OCI-LY3 (cell line): ENCODE results near the gene NCOA6.
"Not testable (repeated sequence)": the region's sequence is repeated elsewhere in the genome, so short reads cannot be mapped to it uniquely, and the experiment has no call there.

Experiments
- H2AFZ ChIP-seq: fragments of 200-600, 300-600 bp; shearing (Covaris generic); 2 replicates; pipeline ENCODE4 v1.6.0; 2014; ENCODE audit warnings: antibody characterized with exemption, low read depth, low read length
- H3K27ac ChIP-seq: fragments of 200-600, 300-600 bp; sonication (generic); 2 replicates; pipeline ENCODE4 v1.5.1; 2014; ENCODE audit warnings: mild to moderate bottlenecking, low read length, moderate library complexity, mixed read lengths
- H3K27me3 ChIP-seq: fragments of 200-600, 300-600 bp; sonication (generic); 2 replicates; pipeline ENCODE4 v1.6.1; 2014; ENCODE audit warnings: low read depth, low read length, mixed read lengths
- H3K36me3 ChIP-seq: fragments of 200-600, 300-600 bp; sonication (generic); replicated peaks from 2 replicates; pipeline ENCODE3; 2014; ENCODE audit warnings: low read depth, low read length, mixed read lengths
- H3K4me1 ChIP-seq: fragments of 300-600, 200-600 bp; sonication (generic); 2 replicates; pipeline ENCODE4 v1.6.1; 2014; ENCODE audit warnings: low read length, mixed read lengths
- H3K4me2 ChIP-seq: fragments of 200-600, 300-600 bp; sonication (generic); 2 replicates; pipeline ENCODE4 v1.6.1; 2014; ENCODE audit warnings: low read length, mixed read lengths
- H3K4me3 ChIP-seq: fragments of 300-600, 200-600 bp; sonication (generic); 2 replicates; pipeline ENCODE4 v1.5.1; 2014; ENCODE audit warnings: antibody characterized with exemption, mild to moderate bottlenecking, low read length, moderate library complexity
- H3K79me2 ChIP-seq: fragments of 300-600, 200-600 bp; shearing (Covaris generic); 2 replicates; pipeline ENCODE4 v1.6.1; 2014; ENCODE audit warnings: mild to moderate bottlenecking, low read length, mixed read lengths
- H3K9ac ChIP-seq: fragments of 300-600, 200-600 bp; shearing (Covaris generic); 2 replicates; pipeline ENCODE4 v1.6.0; 2014; ENCODE audit warnings: mild to moderate bottlenecking, low read length, moderate library complexity
- H3K9me3 ChIP-seq: fragments of 200-600, 300-600 bp; shearing (Covaris generic); 2 replicates; pipeline ENCODE4 v1.6.1; 2014; ENCODE audit warnings: low read length, mixed read lengths; ENCODE audit not compliant: insufficient read depth
- H4K20me1 ChIP-seq: fragments of 200-600, 300-600 bp; sonication (generic); 2 replicates; pipeline ENCODE4 v1.6.1; 2016; ENCODE audit warnings: low read length, mixed read lengths; ENCODE audit not compliant: insufficient read depth
- CTCF ChIP-seq: fragments of 200-600, 300-600 bp; sonication (generic); IDR thresholded peaks from 2 replicates; pipeline ENCODE4 v1.5.1; 2014; ENCODE audit warnings: antibody characterized with exemption, low read length, low read depth
- EZH2phosphoT487 ChIP-seq: fragments of 200-600 bp; shearing (Covaris generic); IDR thresholded peaks from 2 replicates; pipeline ENCODE4 v1.6.1; 2018; ENCODE audit warnings: antibody characterized with exemption, mixed run types, low read depth

The NCOA6 gene

GRCh38 chr20:34792687-34793363, 32.6 kb downstream of the NCOA6 start:
- H3K4me2 ChIP-seq, result no peak overlapping the region
- no peak for TF ChIP-seq CTCF
- no peak for TF ChIP-seq EZH2phosphoT487
- H3K9ac ChIP-seq, result no peak overlapping the region
- peaks cover 8% of the 10 kb centered on the region for H3K36me3 ChIP-seq
- peaks cover 34% of the 10 kb centered on the region for H3K79me2 ChIP-seq
- no peaks in the 10 kb centered on the region for H3K9me3 ChIP-seq
- H3K4me3 ChIP-seq, result no peak overlapping the region
- peaks cover 27% of the 10 kb centered on the region for H4K20me1 ChIP-seq
- H2AFZ ChIP-seq, result no peak overlapping the region
- no peaks in the 10 kb centered on the region for H3K27me3 ChIP-seq
- H3K27ac ChIP-seq, result no peak overlapping the region
- no peaks in the 10 kb centered on the region for H3K4me1 ChIP-seq

GRCh38 chr20:34791289-34792020, 34.0 kb downstream of the NCOA6 start:
- H3K9ac ChIP-seq, result no peak overlapping the region
- H4K20me1 ChIP-seq, result peaks cover 20% of the 10 kb centered on the region
- peaks cover 6% of the 10 kb centered on the region for H3K4me1 ChIP-seq
- no peak overlapping the region for H2AFZ ChIP-seq
- H3K9me3 ChIP-seq, result no peaks in the 10 kb centered on the region
- no peak overlapping the region for H3K4me3 ChIP-seq
- no peak for TF ChIP-seq EZH2phosphoT487
- no peaks in the 10 kb centered on the region for H3K27me3 ChIP-seq
- no peak overlapping the region for H3K4me2 ChIP-seq
- H3K79me2 ChIP-seq, result peaks cover 26% of the 10 kb centered on the region
- no peak overlapping the region for H3K27ac ChIP-seq
- H3K36me3 ChIP-seq, result peaks cover 6% of the 10 kb centered on the region

GRCh38 chr20:34781220-34781619, 44.2 kb downstream of the NCOA6 start:
- Histone ChIP-seq H3K79me2 (no peaks in the 10 kb centered on the region), H3K36me3 (peaks cover under 1% of the 10 kb centered on the region), H3K27ac (no peak overlapping the region), H3K9ac (no peak overlapping the region), H3K4me2 (no peak overlapping the region), H3K27me3 (no peaks in the 10 kb centered on the region), H4K20me1 (no peaks in the 10 kb centered on the region), H3K9me3 (no peaks in the 10 kb centered on the region), H3K4me1 (peaks cover 8% of the 10 kb centered on the region), H2AFZ (no peak overlapping the region), H3K4me3 (no peak overlapping the region)
- no peak for TF ChIP-seq EZH2phosphoT487
- TF ChIP-seq CTCF, result no peak

- not testable (repeated sequence) for H3K27me3 ChIP-seq, H3K4me3 ChIP-seq, H3K4me2 ChIP-seq, H2AFZ ChIP-seq, H3K79me2 ChIP-seq, H3K27ac ChIP-seq, H3K4me1 ChIP-seq, H3K9me3 ChIP-seq, H4K20me1 ChIP-seq, H3K36me3 ChIP-seq, H3K9ac ChIP-seq
These were observed 45.2 kb downstream of the NCOA6 start for GRCh38 chr20:34780291-34780690.

- Histone ChIP-seq H2AFZ (no peak overlapping the region), H3K36me3 (peaks cover 19% of the 10 kb centered on the region), H3K27me3 (no peaks in the 10 kb centered on the region), H3K4me3 (no peak overlapping the region), H3K27ac (no peak overlapping the region), H3K79me2 (no peaks in the 10 kb centered on the region), H3K4me1 (peaks cover 6% of the 10 kb centered on the region; the same call in 1 of the 2 replicates), H3K9me3 (no peaks in the 10 kb centered on the region), H4K20me1 (no peaks in the 10 kb centered on the region), H3K4me2 (no peak overlapping the region), H3K9ac (no peak overlapping the region)
- TF ChIP-seq EZH2phosphoT487 (no peak), CTCF (no peak)
These were observed 49.3 kb downstream of the NCOA6 start for GRCh38 chr20:34776177-34776576.
